ENCODE measurements around the gene DUOX1. TPM values are rescaled to one million over a fixed set of nuclear protein-coding genes. Genes with fewer than 3 reads are reported as not detected.

Gene DUOX1
- polyA plus RNA-seq, 3 donors: 0.22 TPM; not detected in 2

DNA sequence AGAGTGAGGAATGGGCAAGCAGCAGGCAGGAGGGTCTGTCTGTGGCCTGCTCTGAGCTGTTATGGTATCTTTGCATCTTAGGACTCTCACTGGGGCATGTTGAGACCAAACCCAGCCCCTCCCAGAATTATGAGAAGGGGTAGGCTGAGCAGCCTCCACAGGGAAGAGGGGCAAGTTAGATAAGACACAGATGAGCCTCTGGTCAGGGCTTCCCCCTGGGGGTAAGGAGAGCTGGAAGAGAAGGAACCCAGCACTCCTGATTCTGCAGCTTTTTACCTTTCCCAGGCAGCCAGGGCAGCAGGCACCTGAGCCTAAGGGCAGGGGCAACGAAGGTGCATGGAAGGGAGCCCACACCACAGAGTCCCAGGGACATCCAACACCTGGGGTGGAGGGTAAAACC, 19.3 kb downstream of the DUOX1 start:
- no peak overlapping the region for H3K4me2 ChIP-seq (replicated peaks; ENCODE audit: extremely low read depth, low read length, poor library complexity, severe bottlenecking)
- no peak overlapping the region for H3K27ac Mint-ChIP-seq
- TF ChIP-seq, protein P1, sequence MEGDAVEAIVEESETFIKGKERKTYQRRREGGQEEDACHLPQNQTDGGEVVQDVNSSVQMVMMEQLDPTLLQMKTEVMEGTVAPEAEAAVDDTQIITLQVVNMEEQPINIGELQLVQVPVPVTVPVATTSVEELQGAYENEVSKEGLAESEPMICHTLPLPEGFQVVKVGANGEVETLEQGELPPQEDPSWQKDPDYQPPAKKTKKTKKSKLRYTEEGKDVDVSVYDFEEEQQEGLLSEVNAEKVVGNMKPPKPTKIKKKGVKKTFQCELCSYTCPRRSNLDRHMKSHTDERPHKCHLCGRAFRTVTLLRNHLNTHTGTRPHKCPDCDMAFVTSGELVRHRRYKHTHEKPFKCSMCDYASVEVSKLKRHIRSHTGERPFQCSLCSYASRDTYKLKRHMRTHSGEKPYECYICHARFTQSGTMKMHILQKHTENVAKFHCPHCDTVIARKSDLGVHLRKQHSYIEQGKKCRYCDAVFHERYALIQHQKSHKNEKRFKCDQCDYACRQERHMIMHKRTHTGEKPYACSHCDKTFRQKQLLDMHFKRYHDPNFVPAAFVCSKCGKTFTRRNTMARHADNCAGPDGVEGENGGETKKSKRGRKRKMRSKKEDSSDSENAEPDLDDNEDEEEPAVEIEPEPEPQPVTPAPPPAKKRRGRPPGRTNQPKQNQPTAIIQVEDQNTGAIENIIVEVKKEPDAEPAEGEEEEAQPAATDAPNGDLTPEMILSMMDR (IDR thresholded peaks at IDR 0.05): no peak
- no peaks in the 10 kb centered on the region for H3K4me1 ChIP-seq (ENCODE audit: control insufficient read depth in 1 of 2, insufficient read depth in 2 of 2, low read length in 2 of 2)
- no peaks in the 10 kb centered on the region for H3K9me3 ChIP-seq (replicated peaks in 1 of 2; ENCODE audit: control insufficient read depth in 1 of 2, insufficient read depth in 1 of 2, low read length in 2 of 2)
- DNase-seq: no peak
- H3K4me3 ChIP-seq (replicated peaks in 1 of 3; ENCODE audit: low read depth in 2 of 3, low read length in 3 of 3): no peak overlapping the region
- H3K27me3 Mint-ChIP-seq (ENCODE audit: low read depth in 3 of 3): peaks cover 6 to 9% (median 8%) of the 10 kb centered on the region in 3 donors
- H3K27me3 ChIP-seq (ENCODE audit: control insufficient read depth in 2 of 2, insufficient read depth in 2 of 2, low read length in 2 of 2): no peaks in the 10 kb centered on the region
- no peaks in the 10 kb centered on the region for H4K20me1 ChIP-seq (ENCODE audit: insufficient read depth, low read length)
- no peaks in the 10 kb centered on the region for H3K36me3 ChIP-seq (replicated peaks in 1 of 2; ENCODE audit: control insufficient read depth in 1 of 2, insufficient read depth in 2 of 2, low read length in 2 of 2)
- WGBS (ENCODE audit: insufficient coverage): no CpG with 5 or more reads among the region's 1 CpG
- H3K79me2 ChIP-seq (ENCODE audit: insufficient read depth, low read length): no peaks in the 10 kb centered on the region
- H3K9ac ChIP-seq (ENCODE audit: insufficient read depth, low read length, poor library complexity, severe bottlenecking): no peak overlapping the region
- H3K4me1 Mint-ChIP-seq: no peaks in the 10 kb centered on the region
- no peak overlapping the region for H3K27ac ChIP-seq (ENCODE audit: low read depth in 1 of 2, low read length in 2 of 2)
- H3K36me3 Mint-ChIP-seq: peaks cover 0 to 7% of the 10 kb centered on the region in 2 donors
- H2AFZ ChIP-seq (ENCODE audit: insufficient read depth, low read depth, low read length, poor library complexity, severe bottlenecking): no peak overlapping the region
- intact Hi-C loops (cut with micrococcal nuclease): no loop called here
- H3K4me3 Mint-ChIP-seq: no peak overlapping the region
- peaks cover 0 to 3% (median 0%) of the 10 kb centered on the region in 7 donors for H3K9me3 Mint-ChIP-seq

DNA sequence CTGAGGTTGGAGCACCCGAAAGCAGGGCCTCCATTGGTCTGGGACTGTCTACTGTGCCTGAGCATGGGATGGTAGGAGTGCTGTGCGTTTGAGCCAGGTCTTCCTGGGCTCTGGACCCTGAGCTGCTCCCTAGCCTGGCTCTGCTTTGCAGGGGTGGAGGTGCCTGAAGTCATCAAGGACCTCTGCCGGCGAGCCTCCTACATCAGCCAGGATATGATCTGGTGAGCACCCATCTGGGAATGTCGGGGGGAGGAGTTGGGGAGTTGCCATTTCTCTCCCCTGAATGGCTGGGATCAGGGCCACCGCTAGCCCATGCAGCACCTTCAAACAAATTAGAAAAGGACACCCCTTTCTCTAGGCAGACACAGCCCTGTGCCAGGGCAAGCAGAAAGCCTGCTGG, 20.7 kb downstream of the DUOX1 start:
- Mint-ChIP-seq H3K36me3 (peaks cover 0 to 7% of the 10 kb centered on the region in 2 donors), H3K4me3 (no peak overlapping the region)

More for the DNA sequence above, 20.7 kb downstream of the DUOX1 start:
- peaks cover 3 to 7% (median 6%) of the 10 kb centered on the region in 3 donors for H3K27me3 Mint-ChIP-seq (ENCODE audit: low read depth in 3 of 3)
- TF ChIP-seq, protein P1 (IDR thresholded peaks at IDR 0.05): no peak
- Histone ChIP-seq H2AFZ (ENCODE audit: insufficient read depth, low read depth, low read length, poor library complexity, severe bottlenecking) (no peak overlapping the region), H3K79me2 (ENCODE audit: insufficient read depth, low read length) (no peaks in the 10 kb centered on the region), H4K20me1 (ENCODE audit: insufficient read depth, low read length) (no peaks in the 10 kb centered on the region), H3K9ac (ENCODE audit: insufficient read depth, low read length, poor library complexity, severe bottlenecking) (no peak overlapping the region), H3K27me3 (ENCODE audit: control insufficient read depth in 2 of 2, insufficient read depth in 2 of 2, low read length in 2 of 2) (no peaks in the 10 kb centered on the region), H3K9me3 (replicated peaks in 1 of 2; ENCODE audit: control insufficient read depth in 1 of 2, insufficient read depth in 1 of 2, low read length in 2 of 2) (no peaks in the 10 kb centered on the region), H3K4me2 (replicated peaks; ENCODE audit: extremely low read depth, low read length, poor library complexity, severe bottlenecking) (no peak overlapping the region), H3K4me3 (replicated peaks in 1 of 3; ENCODE audit: low read depth in 2 of 3, low read length in 3 of 3) (no peak overlapping the region), H3K4me1 (ENCODE audit: control insufficient read depth in 1 of 2, insufficient read depth in 2 of 2, low read length in 2 of 2) (no peaks in the 10 kb centered on the region), H3K27ac (ENCODE audit: low read depth in 1 of 2, low read length in 2 of 2) (no peak overlapping the region), H3K36me3 (replicated peaks in 1 of 2; ENCODE audit: control insufficient read depth in 1 of 2, insufficient read depth in 2 of 2, low read length in 2 of 2) (no peaks in the 10 kb centered on the region)
- H3K27ac Mint-ChIP-seq: no peak overlapping the region
- no peaks in the 10 kb centered on the region for H3K4me1 Mint-ChIP-seq
- no peak for DNase-seq
- 96% methylated on average over 5 of the region's 6 CpGs for WGBS (ENCODE audit: insufficient coverage)
- peaks cover 0 to 3% (median 0%) of the 10 kb centered on the region in 7 donors for H3K9me3 Mint-ChIP-seq
- intact Hi-C loops (cut with micrococcal nuclease): no loop called here

Data from CD14-positive monocyte (primary cell).